Esophagus (tissue), 2 donors: ENCODE measurements around the gene TFF2. TPM values are rescaled to one million over a fixed set of nuclear protein-coding genes. Genes with fewer than 3 reads are reported as not detected.

Experiments used
- H3K27ac ChIP-seq, 2 donors: one replicate each; pipeline ENCODE4 v1.5.1; 2013; ENCODE audit warnings: low read depth in 2 of 2, mild to moderate bottlenecking in 2 of 2, inconsistent platforms in 1 of 2, low read length in 1 of 2, moderate library complexity in 1 of 2
- H3K27me3 ChIP-seq, 2 donors: one replicate each; pipeline ENCODE4 v1.6.1; 2013; ENCODE audit warnings: low read length in 2 of 2, control low read depth in 1 of 2, mild to moderate bottlenecking in 1 of 2; ENCODE audit not compliant: insufficient read depth in 2 of 2, control insufficient read depth in 1 of 2
- H3K36me3 ChIP-seq, 2 donors: one replicate each; pipeline ENCODE4 v1.6.1; 2013; ENCODE audit warnings: low read length in 1 of 2; ENCODE audit not compliant: control insufficient read depth in 2 of 2, insufficient read depth in 2 of 2
- H3K4me1 ChIP-seq, 2 donors: one replicate each; pipeline ENCODE4 v1.6.1; 2013; ENCODE audit warnings: low read length in 1 of 2; ENCODE audit not compliant: control insufficient read depth in 2 of 2, insufficient read depth in 2 of 2
- H3K4me3 ChIP-seq, 2 donors: one replicate each; pipeline ENCODE4 v1.5.1; 2013; ENCODE audit warnings: low read length in 2 of 2, mild to moderate bottlenecking in 2 of 2, low read depth in 1 of 2, moderate library complexity in 1 of 2
- H3K9me3 ChIP-seq, 2 donors: one replicate each; pipeline ENCODE4 v1.6.1; 2013; ENCODE audit warnings: mild to moderate bottlenecking in 2 of 2, low read depth in 1 of 2, low read length in 1 of 2, moderate library complexity in 1 of 2; ENCODE audit not compliant: control insufficient read depth in 2 of 2, insufficient read depth in 1 of 2
- WGBS, 2 donors: extraction: QIAGEN DNeasy Blood & Tissue Kit; methylation state at CpG; one replicate each; pipeline ENCODE4 v1.1.7; 2013; 5-methylcytosine and 5-hydroxymethylcytosine counted together
- polyA plus RNA-seq, 2 donors: library from polyadenylated mRNA; stranded (reverse); fragments of 200-250 nt; gene quantifications; one replicate each; pipeline ENCODE4 v1.2.3, GENCODE V29; 2013
- donor health status: healthy with polysubstance abuse.
- donor health status: Bipolar disorder and iron deficiency.

The TFF2 gene
- polyA plus RNA-seq, 2 donors, result 0.13 to 2.3 TPM

- Histone ChIP-seq H3K36me3 (no peaks in the 10 kb centered on the region), H3K4me3 (no peak overlapping the region), H3K9me3 (no peaks in the 10 kb centered on the region), H3K4me1 (no peaks in the 10 kb centered on the region), H3K27ac (no peak overlapping the region), H3K27me3 (no peaks in the 10 kb centered on the region)
- WGBS, 2 donors, result 77 to 83% methylated on average over 16 of the region's 16 CpGs
Measured at GRCh38 chr21:42369821-42370220, 19.0 kb upstream of the TFF2 start.

- 72 to 80% methylated on average over 14 of the region's 14 CpGs for WGBS, 2 donors
- Histone ChIP-seq H3K4me1 (no peaks in the 10 kb centered on the region), H3K4me3 (no peak overlapping the region), H3K27me3 (no peaks in the 10 kb centered on the region), H3K36me3 (no peaks in the 10 kb centered on the region), H3K27ac (no peak overlapping the region), H3K9me3 (no peaks in the 10 kb centered on the region)
Measured at GRCh38 chr21:42367367-42368165, 16.8 kb upstream of the TFF2 start.

- Histone ChIP-seq H3K27ac (no peak within 1 kb of the TSS), H3K27me3 (no peaks in the 10 kb centered on the region), H3K9me3 (no peaks in the 10 kb centered on the region), H3K36me3 (no peaks in the 10 kb centered on the region), H3K4me1 (no peaks in the 10 kb centered on the region), H3K4me3 (no peak within 1 kb of the TSS)
- WGBS, 2 donors, result 68 to 70% methylated on average over 19 of the region's 19 CpGs
Measured at GRCh38 chr21:42366292-42367010, 15.7 kb upstream of the TFF2 start, which contains the start of gene TFF1. Gene TFF1, minus strand, starts transcription at chr21:42366535. Its CDS starts 40 bp downstream, at chr21:42366495.

GRCh38 chr21:42365770-42366169 is 15.0 kb upstream of the TFF2 start:
- no peaks in the 10 kb centered on the region for H3K36me3 ChIP-seq
- H3K27ac ChIP-seq, result no peak overlapping the region
- no peaks in the 10 kb centered on the region for H3K9me3 ChIP-seq
- no peak overlapping the region for H3K4me3 ChIP-seq
- no peaks in the 10 kb centered on the region for H3K27me3 ChIP-seq
- no peaks in the 10 kb centered on the region for H3K4me1 ChIP-seq
- WGBS, 2 donors, result 74 to 78% methylated on average over 6 of the region's 6 CpGs

- peaks cover 0 to 6% of the 10 kb centered on the region in 2 donors for H3K9me3 ChIP-seq
- WGBS, 2 donors, result 80% methylated on average over 13 of the region's 13 CpGs
- no peaks in the 10 kb centered on the region for H3K36me3 ChIP-seq
- H3K27me3 ChIP-seq, result no peaks in the 10 kb centered on the region
- H3K4me1 ChIP-seq, result no peaks in the 10 kb centered on the region
- no peak overlapping the region for H3K27ac ChIP-seq
- no peak overlapping the region for H3K4me3 ChIP-seq
Measured at GRCh38 chr21:42364304-42364865, 13.6 kb upstream of the TFF2 start.

- H3K4me3 ChIP-seq, result no peak overlapping the region
- H3K27me3 ChIP-seq, result no peaks in the 10 kb centered on the region
- WGBS, 2 donors, result 61 to 72% methylated on average over 8 of the region's 8 CpGs
- H3K36me3 ChIP-seq, result no peaks in the 10 kb centered on the region
- peaks cover 0 to 10% of the 10 kb centered on the region in 2 donors for H3K9me3 ChIP-seq
- no peak overlapping the region for H3K27ac ChIP-seq
- no peaks in the 10 kb centered on the region for H3K4me1 ChIP-seq
Measured at GRCh38 chr21:42363312-42363711, 12.5 kb upstream of the TFF2 start.

GRCh38 chr21:42362700-42363099 is 11.9 kb upstream of the TFF2 start:
- 61 to 71% methylated on average over 9 of the region's 9 CpGs for WGBS, 2 donors
- H3K27me3 ChIP-seq, result no peaks in the 10 kb centered on the region

GRCh38 chr21:42362198-42362597 is 11.4 kb upstream of the TFF2 start:
- Histone ChIP-seq H3K27me3 (no peaks in the 10 kb centered on the region), H3K27ac (no peak overlapping the region), H3K36me3 (no peaks in the 10 kb centered on the region), H3K4me1 (no peaks in the 10 kb centered on the region), H3K4me3 (no peak overlapping the region), H3K9me3 (peaks cover 0 to 13% of the 10 kb centered on the region in 2 donors)
- 71 to 79% methylated on average over 12 of the region's 12 CpGs for WGBS, 2 donors

More at GRCh38 chr21:42362700-42363099, 11.9 kb upstream of the TFF2 start:
- H3K4me3 ChIP-seq, result no peak overlapping the region
- H3K9me3 ChIP-seq, result peaks cover 0 to 12% of the 10 kb centered on the region in 2 donors
- no peaks in the 10 kb centered on the region for H3K4me1 ChIP-seq
- no peaks in the 10 kb centered on the region for H3K36me3 ChIP-seq
- H3K27ac ChIP-seq, result no peak overlapping the region

- Histone ChIP-seq H3K27ac (no peak overlapping the region), H3K4me3 (no peak overlapping the region), H3K4me1 (no peaks in the 10 kb centered on the region), H3K27me3 (no peaks in the 10 kb centered on the region), H3K9me3 (peaks cover 0 to 20% of the 10 kb centered on the region in 2 donors), H3K36me3 (no peaks in the 10 kb centered on the region)
- WGBS, 2 donors, result 50 to 52% methylated on average over 7 of the region's 7 CpGs
Measured at GRCh38 chr21:42361286-42361685, 10.5 kb upstream of the TFF2 start.
